Measurements from ENCODE around the gene MKS1.

- TF ChIP-seq POLR2A (IDR thresholded peaks at IDR 0.05; ENCODE audit: low read depth, low read length), result no peak
- no peak for TF ChIP-seq POLR2AphosphoS5 (IDR thresholded peaks at IDR 0.05; ENCODE audit: insufficient read depth, low read depth, low read length)
- TF ChIP-seq CTCF (IDR thresholded peaks at IDR 0.05; ENCODE audit: extremely low read depth in 1 of 2, insufficient read depth in 1 of 2, low read depth in 1 of 2, low read length in 2 of 2), result no peak
- TF ChIP-seq MAX (IDR thresholded peaks at IDR 0.05; ENCODE audit: insufficient read depth, insufficient read length), result no peak
- TF ChIP-seq GATA2 (IDR thresholded peaks at IDR 0.05; ENCODE audit: insufficient read depth, insufficient read length, low read depth, low read length), result no peak
- TF ChIP-seq MYC (IDR thresholded peaks at IDR 0.05; ENCODE audit: low read depth, low read length), result no peak
- TF ChIP-seq EZH2 (IDR thresholded peaks at IDR 0.05; ENCODE audit: borderline replicate concordance, low read depth, low read length, severe bottlenecking), result peak; percentile 83
- no peak for TF ChIP-seq FOS (IDR thresholded peaks at IDR 0.05; ENCODE audit: borderline replicate concordance, insufficient read depth, low read length)
Observed at GRCh38 chr17:58156839-58157803, 61.9 kb downstream of the MKS1 start.
